OCI-LY1 (cell line): ENCODE measurements around the gene INPP5K.

Experiments
- H2AFZ ChIP-seq: fragments of 200-600 bp; sonication (generic), shearing (Covaris generic); 2 replicates; pipeline ENCODE4 v1.6.0; 2014; ENCODE audit warnings: antibody characterized with exemption, mild to moderate bottlenecking, low read length
- H3F3A ChIP-seq: fragments of 200-600 bp; sonication (generic), shearing (Covaris generic); 2 replicates; pipeline ENCODE4 v1.6.0; 2014; ENCODE audit warnings: mild to moderate bottlenecking, antibody characterized with exemption, low read length, moderate library complexity; ENCODE audit not compliant: insufficient read depth
- H3K27ac ChIP-seq: fragments of 200-600 bp; sonication (generic); 2 replicates; pipeline ENCODE4 v1.5.1; 2014; ENCODE audit warnings: low read length, mixed run types, mild to moderate bottlenecking, low read depth; ENCODE audit not compliant: poor library complexity, severe bottlenecking
- H3K27me3 ChIP-seq: fragments of 200-600 bp; sonication (generic); 2 replicates; pipeline ENCODE4 v1.6.0; 2014; ENCODE audit warnings: antibody characterized with exemption, mild to moderate bottlenecking, low read length, moderate library complexity; ENCODE audit not compliant: insufficient read depth
- H3K36me3 ChIP-seq: fragments of 200-600 bp; sonication (generic); 2 replicates; pipeline ENCODE4 v1.6.1; 2014; ENCODE audit warnings: mild to moderate bottlenecking, antibody characterized with exemption, low read length, moderate library complexity, mixed read lengths; ENCODE audit not compliant: insufficient read depth
- H3K4me1 ChIP-seq: fragments of 200-600 bp; sonication (generic); 2 replicates; pipeline ENCODE4 v1.5.1; 2014; ENCODE audit warnings: mild to moderate bottlenecking, low read length, moderate library complexity; ENCODE audit not compliant: insufficient read depth, severe bottlenecking
- H3K4me2 ChIP-seq: fragments of 200-600 bp; sonication (generic), shearing (Covaris generic); 2 replicates; pipeline ENCODE4 v1.6.1; 2014; ENCODE audit warnings: low read length
- H3K4me3 ChIP-seq: fragments of 200-600 bp; sonication (generic); 2 replicates; pipeline ENCODE4 v1.5.1; 2014; ENCODE audit warnings: low read length, low read depth, mild to moderate bottlenecking, mixed read lengths; ENCODE audit not compliant: poor library complexity, severe bottlenecking
- H3K79me2 ChIP-seq: fragments of 200-600 bp; shearing (Covaris generic); 2 replicates; pipeline ENCODE4 v1.6.1; 2016; ENCODE audit warnings: mixed run types, low read length, mixed read lengths; ENCODE audit not compliant: insufficient read depth
- H3K9ac ChIP-seq: fragments of 200-600 bp; sonication (generic), shearing (Covaris generic); 2 replicates; pipeline ENCODE4 v1.6.1; 2014; ENCODE audit warnings: mild to moderate bottlenecking, low read length, mixed read lengths
- H3K9me2 ChIP-seq: fragments of 200-600 bp; sonication (generic), shearing (Covaris generic); 2 replicates; pipeline ENCODE4 v1.6.1; 2014; ENCODE audit warnings: low read depth, mild to moderate bottlenecking, low read length, mixed read lengths
- H3K9me3 ChIP-seq: fragments of 200-600 bp; shearing (Covaris generic); 2 replicates; pipeline ENCODE4 v1.6.1; 2014; ENCODE audit warnings: low read length, mixed read lengths
- H4K20me1 ChIP-seq: fragments of 200-600 bp; sonication (generic), shearing (Covaris generic); 2 replicates; pipeline ENCODE4 v1.6.0; 2016; ENCODE audit warnings: mild to moderate bottlenecking, low read length; ENCODE audit not compliant: insufficient read depth
- CTCF ChIP-seq: fragments of 200-600 bp; sonication (generic), shearing (Covaris generic); IDR thresholded peaks from 2 replicates; pipeline ENCODE4 v1.5.1; 2017; ENCODE audit warnings: mild to moderate bottlenecking, antibody characterized with exemption, low read length, moderate library complexity, mixed read lengths
- EZH2 ChIP-seq: fragments of 200-600 bp; sonication (generic), shearing (Covaris generic); IDR thresholded peaks from 2 replicates; pipeline ENCODE4 v1.8.0; 2017; ENCODE audit warnings: borderline replicate concordance, mixed run types, mild to moderate bottlenecking, antibody characterized with exemption, low read length, moderate library complexity, mixed read lengths

The INPP5K gene

GRCh38 chr17:1467258-1467657 lies 49.2 kb downstream of the INPP5K start:
- no peaks in the 10 kb centered on the region for H4K20me1 ChIP-seq
- no peak overlapping the region for H2AFZ ChIP-seq
- H3K4me2 ChIP-seq, result no peak overlapping the region
- TF ChIP-seq CTCF, result no peak
- TF ChIP-seq EZH2, result no peak
- no peaks in the 10 kb centered on the region for H3F3A ChIP-seq
- H3K9ac ChIP-seq, result no peak overlapping the region
- no peaks in the 10 kb centered on the region for H3K79me2 ChIP-seq
- no peaks in the 10 kb centered on the region for H3K9me2 ChIP-seq
- no peak overlapping the region for H3K4me3 ChIP-seq
- no peaks in the 10 kb centered on the region for H3K9me3 ChIP-seq
- peaks cover 9% of the 10 kb centered on the region for H3K4me1 ChIP-seq
- no peaks in the 10 kb centered on the region for H3K27me3 ChIP-seq
- peaks cover 46% of the 10 kb centered on the region for H3K36me3 ChIP-seq
- no peak overlapping the region for H3K27ac ChIP-seq

- Histone ChIP-seq H3F3A (no peaks in the 10 kb centered on the region), H3K79me2 (no peaks in the 10 kb centered on the region), H3K27ac (no peak overlapping the region), H3K4me1 (peaks cover 9% of the 10 kb centered on the region), H3K4me2 (no peak overlapping the region), H3K9me3 (no peaks in the 10 kb centered on the region), H3K4me3 (no peak overlapping the region), H3K9me2 (no peaks in the 10 kb centered on the region), H4K20me1 (no peaks in the 10 kb centered on the region), H3K27me3 (no peaks in the 10 kb centered on the region), H3K9ac (no peak overlapping the region), H3K36me3 (peaks cover 25% of the 10 kb centered on the region), H2AFZ (no peak overlapping the region)
- TF ChIP-seq CTCF (no peak), EZH2 (no peak)
These were observed 52.2 kb downstream of the INPP5K start for GRCh38 chr17:1464186-1464585.

- Histone ChIP-seq H3K9me3 (no peaks in the 10 kb centered on the region), H3K9me2 (no peaks in the 10 kb centered on the region), H3K36me3 (peaks cover 10% of the 10 kb centered on the region), H3K79me2 (no peaks in the 10 kb centered on the region), H3K9ac (no peak overlapping the region), H3K27ac (no peak overlapping the region), H3K4me1 (peaks cover 9% of the 10 kb centered on the region), H3K27me3 (no peaks in the 10 kb centered on the region; the same call in 1 of the 2 replicates), H3K4me2 (no peak overlapping the region), H3F3A (no peaks in the 10 kb centered on the region), H2AFZ (no peak overlapping the region), H3K4me3 (no peak overlapping the region), H4K20me1 (no peaks in the 10 kb centered on the region)
- no peak for TF ChIP-seq EZH2
These were observed 54.0 kb downstream of the INPP5K start for GRCh38 chr17:1462164-1463112.
